ENCODE data around the gene HYAL1. TPM values are rescaled to one million over a fixed set of nuclear protein-coding genes. Genes with fewer than 3 reads are reported as not detected.

Gene HYAL1
- total and polyA plus RNA-seq, 3 experiments from 2014 or later: 0.13 to 0.81 TPM; not detected in 1

DNA sequence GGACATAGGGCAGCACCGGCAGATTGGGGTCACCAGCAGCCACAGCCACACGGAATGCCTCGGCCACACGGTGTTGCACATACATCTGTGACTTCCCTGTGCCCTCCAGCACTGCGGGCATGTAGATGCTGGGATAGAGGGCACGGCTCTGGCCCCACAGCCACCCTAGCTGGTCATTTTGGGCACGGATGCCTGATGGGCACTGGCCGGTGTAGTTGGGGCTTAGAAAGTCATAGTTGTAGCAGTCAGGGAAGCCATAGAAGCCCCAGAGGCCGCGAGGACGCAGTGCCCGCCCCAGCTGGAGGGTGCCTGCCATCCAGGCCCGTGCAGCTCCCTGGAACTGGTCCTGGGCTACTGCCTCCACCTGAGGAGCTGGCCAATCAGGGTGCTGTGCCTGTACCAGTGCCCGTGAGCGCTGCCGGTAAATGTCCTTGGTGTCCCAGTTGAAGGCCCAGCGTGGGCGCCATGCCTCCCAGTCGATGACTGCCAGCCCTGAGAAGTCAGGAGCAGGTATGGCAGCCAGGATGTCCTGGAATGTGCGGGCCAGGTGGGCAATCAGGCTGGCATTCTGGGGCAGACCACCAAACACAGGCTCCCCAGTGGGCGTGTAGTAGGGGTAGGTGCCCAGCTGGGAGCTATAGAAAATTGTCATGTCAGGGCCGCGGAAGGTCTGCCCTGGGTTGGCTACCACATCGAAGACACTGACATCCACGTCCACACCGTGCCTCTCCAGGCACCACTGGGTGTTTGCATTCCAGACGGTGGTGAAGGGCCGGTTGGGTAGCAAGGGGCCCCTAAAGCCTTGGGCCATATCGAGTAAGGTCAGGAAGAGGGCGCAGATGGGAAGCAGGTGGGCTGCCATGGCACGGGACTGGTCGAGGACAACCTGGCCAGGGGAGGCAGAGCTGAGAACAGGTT lies 1.0 kb downstream of the HYAL1 start:
- Mint-ChIP-seq H3K4me1 (peaks cover 20 to 45% (median 22%) of the 10 kb centered on the region in 3 donors), H3K4me3 (peak overlapping the region in 2 of 7 donors; percentile 20 to 44), H3K36me3 (peaks cover 0 to 7% (median 0%) of the 10 kb centered on the region in 3 donors), H3K27ac (peak overlapping the region in 1 of 8 donors; percentile 73), H3K9me3 (no peaks in the 10 kb centered on the region), H3K27me3 (peaks cover 0 to 3% of the 10 kb centered on the region in 2 donors)
- H3K36me3 ChIP-seq (ENCODE audit: insufficient read depth, low read length): no peaks in the 10 kb centered on the region
- H3K4me3 ChIP-seq (ENCODE audit: low read length): no peak overlapping the region
- ChIA-PET POLR2A (interaction anchor here (0.6 kb wide), 2 partner anchors 26 to 1198 kb away, joined by 3 to 5 read pairs; no protein-coding TSS in a partner anchor), CTCF (interaction anchor here (1.0 kb wide), 2 partner anchors 11 to 12 kb away, joined by 3 read pairs; no protein-coding TSS in a partner anchor)
- H3K27me3 ChIP-seq (ENCODE audit: insufficient read depth, low read length, poor library complexity, severe bottlenecking): no peaks in the 10 kb centered on the region
- no peaks in the 10 kb centered on the region for H3K9me3 ChIP-seq (ENCODE audit: low read length)
- no peak overlapping the region for H3K27ac ChIP-seq (ENCODE audit: low read depth, low read length)
- peaks cover 25% of the 10 kb centered on the region for H3K4me1 ChIP-seq (ENCODE audit: insufficient read depth, low read length)
- no peak for DNase-seq

DNA sequence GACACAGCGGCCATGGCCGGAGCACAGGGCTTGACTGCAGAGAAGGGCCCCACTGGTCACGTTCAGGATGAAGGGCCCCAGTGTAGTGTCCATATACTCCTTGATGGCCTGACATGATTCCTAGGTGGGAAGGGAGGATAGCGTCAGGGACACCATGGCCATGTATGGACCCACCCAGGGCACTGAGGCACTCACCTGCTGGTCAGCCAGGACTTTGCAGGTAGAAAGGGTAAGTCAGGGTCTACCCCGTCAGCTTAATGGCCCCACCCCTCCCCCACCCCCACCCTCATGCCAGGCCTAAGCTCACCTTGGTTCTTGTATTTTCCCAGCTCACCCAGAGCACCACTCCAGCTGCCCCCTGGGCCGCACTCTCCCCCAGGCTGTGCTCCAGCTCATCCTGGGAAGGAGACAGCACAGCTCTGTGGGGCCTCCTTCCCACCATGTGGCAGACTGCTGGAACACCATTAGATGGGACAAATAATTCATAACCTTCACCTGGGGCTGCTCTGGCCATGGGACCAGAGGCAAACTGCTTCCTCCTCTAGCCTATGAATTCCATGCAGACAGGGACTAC lies 2.6 kb downstream of the HYAL1 start:
- ChIA-PET POLR2A (no interaction called here), CTCF (no interaction called here)
- Mint-ChIP-seq H3K27ac (peak overlapping the region in 7 of 8 donors; percentile 68 to 100 (median 99)), H3K27me3 (peaks cover 0 to 3% of the 10 kb centered on the region in 2 donors), H3K36me3 (peaks cover 0 to 14% (median 0%) of the 10 kb centered on the region in 3 donors), H3K4me3 (peak overlapping the region; percentile 55 to 98 (median 95)), H3K9me3 (no peaks in the 10 kb centered on the region), H3K4me1 (peaks cover 21 to 53% (median 22%) of the 10 kb centered on the region in 3 donors)
- H3K27me3 ChIP-seq (ENCODE audit: insufficient read depth, low read length, poor library complexity, severe bottlenecking): no peaks in the 10 kb centered on the region
- H3K4me3 ChIP-seq (ENCODE audit: low read length): no peak overlapping the region
- DNase-seq: no peak
- H3K27ac ChIP-seq (ENCODE audit: low read depth, low read length): peak overlapping the region; percentile 96
- H3K36me3 ChIP-seq (ENCODE audit: insufficient read depth, low read length): no peaks in the 10 kb centered on the region
- H3K9me3 ChIP-seq (ENCODE audit: low read length): no peaks in the 10 kb centered on the region
- peaks cover 25% of the 10 kb centered on the region for H3K4me1 ChIP-seq (ENCODE audit: insufficient read depth, low read length)

GRCh38 chr3:50299929-50300680 lies 3.3 kb downstream of the HYAL1 start:
- no peak for DNase-seq

DNA sequence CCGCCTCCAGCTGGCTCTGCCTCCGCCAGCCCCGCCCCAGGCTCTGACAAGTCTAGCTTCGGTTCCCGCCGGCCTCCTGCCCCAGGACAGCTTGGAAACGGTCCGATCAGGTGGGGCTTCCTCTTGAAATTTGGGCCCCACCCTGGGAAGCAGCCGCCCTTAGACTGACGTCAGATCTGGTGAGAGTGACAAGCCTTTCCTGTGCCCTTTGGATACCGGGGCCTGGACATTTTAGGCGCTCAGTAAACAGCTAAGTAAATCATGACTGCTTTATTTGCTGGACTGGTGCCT lies 3.8 kb downstream of the HYAL1 start:
- Histone ChIP-seq H3K4me3 (ENCODE audit: low read length) (peak overlapping the region; percentile 68), H3K4me1 (ENCODE audit: insufficient read depth, low read length) (peaks cover 25% of the 10 kb centered on the region), H3K36me3 (ENCODE audit: insufficient read depth, low read length) (no peaks in the 10 kb centered on the region), H3K27me3 (ENCODE audit: insufficient read depth, low read length, poor library complexity, severe bottlenecking) (no peaks in the 10 kb centered on the region), H3K9me3 (ENCODE audit: low read length) (no peaks in the 10 kb centered on the region), H3K27ac (ENCODE audit: low read depth, low read length) (peak overlapping the region; percentile 96)
- Mint-ChIP-seq H3K4me3 (peak overlapping the region; percentile 93 to 98 (median 95)), H3K27ac (peak overlapping the region; percentile 97 to 100 (median 99)), H3K27me3 (no peaks in the 10 kb centered on the region), H3K36me3 (peaks cover 0 to 14% (median 0%) of the 10 kb centered on the region in 3 donors), H3K9me3 (no peaks in the 10 kb centered on the region), H3K4me1 (peaks cover 21 to 51% (median 22%) of the 10 kb centered on the region in 3 donors)
- ChIA-PET CTCF (interaction anchor here (0.5 to 3.0 kb wide), 14 partner anchors 9 to 108 kb away, joined by 3 to 16 read pairs (median 8); partner anchors contain the start of genes CYB561D2, HYAL2 and NPRL2), POLR2A (interaction anchor here (0.5 to 2.2 kb wide), 10 partner anchors 18 to 65 kb away, joined by 3 to 31 read pairs (median 6); partner anchors contain the start of genes CYB561D2, NPRL2, RASSF1 and TUSC2)
- DNase-seq: no peak

More at GRCh38 chr3:50299929-50300680, 3.3 kb downstream of the HYAL1 start:
- Histone ChIP-seq H3K36me3 (ENCODE audit: insufficient read depth, low read length) (no peaks in the 10 kb centered on the region), H3K9me3 (ENCODE audit: low read length) (no peaks in the 10 kb centered on the region), H3K4me3 (ENCODE audit: low read length) (peak overlapping the region; percentile 68), H3K27ac (ENCODE audit: low read depth, low read length) (peak overlapping the region; percentile 96), H3K27me3 (ENCODE audit: insufficient read depth, low read length, poor library complexity, severe bottlenecking) (no peaks in the 10 kb centered on the region), H3K4me1 (ENCODE audit: insufficient read depth, low read length) (peaks cover 25% of the 10 kb centered on the region)
- H3K4me1 Mint-ChIP-seq: peaks cover 21 to 54% (median 22%) of the 10 kb centered on the region in 3 donors
- POLR2A ChIA-PET: interaction anchor here (0.5 to 2.2 kb wide), 9 partner anchors 17 to 65 kb away, joined by 3 to 31 read pairs (median 7); partner anchors contain the start of genes CYB561D2, NPRL2, RASSF1 and TUSC2
- peak overlapping the region; percentile 93 to 98 (median 95) for H3K4me3 Mint-ChIP-seq
- H3K9me3 Mint-ChIP-seq: no peaks in the 10 kb centered on the region
- CTCF ChIA-PET: interaction anchor here (0.5 to 3.0 kb wide), 13 partner anchors 9 to 108 kb away, joined by 3 to 16 read pairs (median 9); partner anchors contain the start of genes CYB561D2, HYAL2 and NPRL2
- peak overlapping the region; percentile 97 to 100 (median 99) for H3K27ac Mint-ChIP-seq
- peaks cover 0 to 3% of the 10 kb centered on the region in 2 donors for H3K27me3 Mint-ChIP-seq
- peaks cover 0 to 14% (median 0%) of the 10 kb centered on the region in 3 donors for H3K36me3 Mint-ChIP-seq

DNA sequence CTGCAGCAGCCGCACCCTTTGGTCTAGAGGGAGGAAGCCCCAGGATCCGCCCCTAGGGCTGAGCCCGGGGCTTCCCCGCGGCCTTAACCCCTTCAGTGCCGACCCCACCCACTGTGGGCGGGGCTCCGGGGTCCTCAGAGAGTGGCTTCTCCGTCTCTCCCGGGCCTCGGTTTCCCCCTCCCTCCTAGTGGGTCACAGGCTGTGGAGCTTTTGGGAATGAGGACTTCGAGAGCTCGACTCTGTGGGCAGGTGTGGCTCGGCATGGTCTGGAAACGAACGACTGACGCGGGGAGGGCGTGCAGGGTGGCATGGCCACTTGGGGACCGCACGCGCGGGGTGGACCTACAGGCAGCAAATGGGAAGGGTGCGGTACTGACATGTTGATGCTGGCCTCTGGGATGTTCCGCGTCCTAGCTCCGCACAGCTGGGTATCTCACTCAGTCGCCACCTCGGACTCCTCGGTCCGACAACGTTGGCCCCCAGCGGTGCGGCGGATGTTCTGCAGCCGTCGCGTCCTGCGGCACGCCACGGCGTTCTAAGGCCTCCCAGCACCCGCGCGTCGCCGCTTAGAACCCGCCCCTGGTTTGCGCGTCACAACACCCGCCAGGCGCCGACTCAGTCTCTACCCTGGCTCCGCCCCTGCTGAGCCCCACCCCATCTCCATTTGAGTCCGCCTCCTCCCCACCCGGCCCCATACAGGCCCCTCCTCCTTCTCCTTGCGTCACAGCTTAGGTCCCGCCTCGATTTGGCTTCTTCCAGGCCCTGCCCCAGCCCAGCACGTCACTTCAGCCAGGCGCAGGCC lies 4.3 kb downstream of the HYAL1 start, which contains the start of the genes HYAL3 and NAA80:
Gene HYAL3, minus strand, starts transcription at position 570 of the 802 bp plus-strand sequence. CDS start 3,803 bp downstream, outside the sequence.
Gene NAA80, minus strand, starts transcription at position 570 of the 802 bp plus-strand sequence. CDS start 1,942 bp downstream, outside the sequence.
- H3K9me3 ChIP-seq (ENCODE audit: low read length): no peaks in the 10 kb centered on the region
- H3K4me3 ChIP-seq (ENCODE audit: low read length): peak within 1 kb of the TSS; percentile 89
- no peaks in the 10 kb centered on the region for H3K27me3 ChIP-seq (ENCODE audit: insufficient read depth, low read length, poor library complexity, severe bottlenecking)
- CTCF ChIA-PET: interaction anchor here (0.5 to 3.0 kb wide), 17 partner anchors 10 to 107 kb away, joined by 3 to 16 read pairs (median 5); partner anchors contain the start of genes CYB561D2, HYAL2 and NPRL2
- peak; percentile 98 to 100 (median 99) for DNase-seq
- peak within 1 kb of the TSS; percentile 96 for H3K27ac ChIP-seq (ENCODE audit: low read depth, low read length)
- POLR2A ChIA-PET: interaction anchor here (0.5 to 2.2 kb wide), 14 partner anchors 18 to 1084 kb away, joined by 3 to 31 read pairs (median 4); partner anchors contain the start of genes CYB561D2, NPRL2, RASSF1 and TUSC2
- H3K4me1 ChIP-seq (ENCODE audit: insufficient read depth, low read length): peaks cover 25% of the 10 kb centered on the region
- Mint-ChIP-seq H3K4me1 (peaks cover 21 to 50% (median 22%) of the 10 kb centered on the region in 3 donors), H3K9me3 (no peaks in the 10 kb centered on the region), H3K27ac (peak within 1 kb of the TSS; percentile 97 to 100 (median 99)), H3K36me3 (peaks cover 0 to 14% (median 0%) of the 10 kb centered on the region in 3 donors), H3K27me3 (no peaks in the 10 kb centered on the region), H3K4me3 (peak within 1 kb of the TSS; percentile 93 to 98 (median 95))
- H3K36me3 ChIP-seq (ENCODE audit: insufficient read depth, low read length): no peaks in the 10 kb centered on the region

DNA sequence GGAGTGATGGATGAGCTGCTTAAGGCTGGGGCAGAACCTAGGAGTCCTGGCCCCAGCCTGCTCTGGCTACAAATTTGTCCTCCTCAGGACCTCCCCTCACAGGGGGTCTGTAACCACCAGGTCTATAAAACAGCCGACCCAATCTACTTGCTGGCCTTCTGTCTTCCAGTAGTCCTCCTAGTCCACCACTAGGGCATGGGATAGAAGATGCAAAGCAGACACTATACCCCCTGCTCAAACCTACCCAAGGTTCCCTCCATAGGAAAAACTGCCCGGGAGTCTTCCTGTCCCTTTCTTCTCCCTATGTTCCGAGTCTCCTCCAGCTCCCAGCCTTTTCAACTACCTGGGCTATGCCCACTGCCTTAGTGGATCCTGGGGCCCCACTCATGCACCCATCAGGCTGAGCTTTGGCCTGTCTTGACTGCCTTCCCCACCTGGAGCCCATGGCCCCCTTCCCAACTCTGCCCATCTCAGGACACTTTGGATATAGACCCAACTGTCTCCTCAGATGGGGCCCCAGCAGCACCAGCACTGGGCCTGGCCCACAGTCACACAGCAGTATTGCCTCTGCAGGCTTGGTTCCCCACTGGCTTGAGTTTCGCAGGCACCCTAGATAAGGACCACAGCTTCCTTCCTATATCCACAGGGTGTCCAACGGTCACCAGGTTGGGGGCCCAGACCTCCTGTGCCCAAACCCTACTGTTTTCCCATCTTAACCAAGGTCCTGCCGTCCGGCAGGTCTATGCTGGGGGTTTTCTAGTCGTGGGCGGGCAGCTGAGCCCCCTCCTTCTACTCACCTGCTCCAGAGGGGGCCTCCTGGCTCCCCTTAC lies 5.3 kb downstream of the HYAL1 start:
- H3K36me3 Mint-ChIP-seq: peaks cover 0 to 14% (median 0%) of the 10 kb centered on the region in 3 donors
- H3K9me3 Mint-ChIP-seq: no peaks in the 10 kb centered on the region
- H3K27me3 Mint-ChIP-seq: no peaks in the 10 kb centered on the region
- no peak for DNase-seq
- H3K27ac ChIP-seq (ENCODE audit: low read depth, low read length): peak overlapping the region; percentile 96
- H3K4me3 ChIP-seq (ENCODE audit: low read length): peak overlapping the region; percentile 89
- ChIA-PET POLR2A (interaction anchor here (0.9 to 2.2 kb wide), 6 partner anchors 19 to 61 kb away, joined by 4 to 31 read pairs (median 10); partner anchors contain the start of genes CYB561D2, NPRL2, RASSF1 and TUSC2), CTCF (interaction anchor here (0.9 to 3.0 kb wide), 14 partner anchors 14 to 106 kb away, joined by 3 to 16 read pairs (median 6); partner anchors contain the start of genes CYB561D2, HYAL2 and NPRL2)
- H3K4me3 Mint-ChIP-seq: peak overlapping the region; percentile 93 to 98 (median 95)
- peaks cover 25% of the 10 kb centered on the region for H3K4me1 ChIP-seq (ENCODE audit: insufficient read depth, low read length)
- H3K27ac Mint-ChIP-seq: peak overlapping the region; percentile 93 to 100 (median 99)
- no peaks in the 10 kb centered on the region for H3K9me3 ChIP-seq (ENCODE audit: low read length)
- H3K36me3 ChIP-seq (ENCODE audit: insufficient read depth, low read length): no peaks in the 10 kb centered on the region
- H3K4me1 Mint-ChIP-seq: peaks cover 21 to 50% (median 22%) of the 10 kb centered on the region in 3 donors
- no peaks in the 10 kb centered on the region for H3K27me3 ChIP-seq (ENCODE audit: insufficient read depth, low read length, poor library complexity, severe bottlenecking)

Data from CD8-positive, alpha-beta memory T cell (primary cell).